Right lung (tissue), 5 donors: ENCODE measurements around the gene STAG1. TPM values are rescaled to one million over a fixed set of nuclear protein-coding genes. Genes with fewer than 3 reads are reported as not detected.
A peak's percentile ranks its signal among the peaks of the same experiment; 100 is the strongest.
"Not testable (repeated sequence)": the region's sequence is repeated elsewhere in the genome, so short reads cannot be mapped to it uniquely, and the experiment has no call there.

ENCODE experiments used
- DNase-seq, 2 donors: peaks; one replicate each; pipeline ENCODE4 v3.0.0-alpha.2; 2013
- polyA plus RNA-seq, 5 donors: library from polyadenylated mRNA; unstranded; fragments of 120-200 nt; gene quantifications; one replicate each; pipeline versions ENCODE4 v1.2.1 to v1.2.3, GENCODE V29; 2013; ENCODE audit warnings: inconsistent platforms in 1 of 5, low replicate concordance in 1 of 5; ENCODE audit not compliant: insufficient read length in 5 of 5, insufficient read depth in 1 of 5

The STAG1 gene
- polyA plus RNA-seq, 5 donors: 32.3 to 51.0 (median 47.9) TPM

GRCh38 chr3:136412307-136412706, 339.9 kb downstream of the STAG1 start:
- DNase-seq: no peak

- DNase-seq: no peak
These were observed 342.6 kb downstream of the STAG1 start for GRCh38 chr3:136409549-136409948.

- no peak for DNase-seq
These were observed 348.1 kb downstream of the STAG1 start for GRCh38 chr3:136404056-136404455.

- DNase-seq: no peak
These were observed 355.3 kb downstream of the STAG1 start for GRCh38 chr3:136396916-136397315.

- no peak for DNase-seq
These were observed 361.6 kb downstream of the STAG1 start for GRCh38 chr3:136390574-136390973.

- peak; percentile 6 to 19 for DNase-seq
These were observed 365.1 kb downstream of the STAG1 start for GRCh38 chr3:136387031-136387430.

- no peak for DNase-seq
These were observed 366.7 kb downstream of the STAG1 start for GRCh38 chr3:136385457-136385856.

GRCh38 chr3:136381051-136381450, 371.1 kb downstream of the STAG1 start:
- DNase-seq: no peak

- DNase-seq: no peak
These were observed 371.6 kb downstream of the STAG1 start for GRCh38 chr3:136380530-136380929.

- DNase-seq: no peak
These were observed 374.2 kb downstream of the STAG1 start for GRCh38 chr3:136378011-136378410.

- no peak for DNase-seq
These were observed 374.7 kb downstream of the STAG1 start for GRCh38 chr3:136377508-136377907.

GRCh38 chr3:136375800-136376199, 376.4 kb downstream of the STAG1 start:
- not testable (repeated sequence) for DNase-seq

- DNase-seq: no peak
These were observed 385.9 kb downstream of the STAG1 start for GRCh38 chr3:136366289-136366688.

- no peak for DNase-seq
These were observed 398.7 kb downstream of the STAG1 start for GRCh38 chr3:136353461-136353860.

- DNase-seq: no peak
These were observed 400.3 kb downstream of the STAG1 start for GRCh38 chr3:136351905-136352304.

- no peak for DNase-seq
These were observed 400.8 kb downstream of the STAG1 start for GRCh38 chr3:136351351-136351750.

GRCh38 chr3:136350557-136350956, 401.6 kb downstream of the STAG1 start:
- DNase-seq: no peak

GRCh38 chr3:136350132-136350531, 402.0 kb downstream of the STAG1 start:
- no peak for DNase-seq

- DNase-seq: no peak
These were observed 405.7 kb downstream of the STAG1 start for GRCh38 chr3:136346486-136346885.

- DNase-seq: peak in 1 of 2 donors; percentile 27
These were observed 408.2 kb downstream of the STAG1 start for GRCh38 chr3:136343873-136344555.

- DNase-seq: no peak
These were observed 408.7 kb downstream of the STAG1 start for GRCh38 chr3:136343446-136343845.

- no peak for DNase-seq
These were observed 415.7 kb downstream of the STAG1 start for GRCh38 chr3:136336329-136337100.

- DNase-seq: not testable (repeated sequence)
These were observed 417.5 kb downstream of the STAG1 start for GRCh38 chr3:136334726-136335125.
